PC-9 (cell line): Measurements from ENCODE around the gene ADGRV1. TPM values are rescaled to one million over a fixed set of nuclear protein-coding genes. Genes with fewer than 3 reads are reported as not detected.

Source experiments
- BruUV-seq: library from RNA; stranded (reverse); fragments of 400-500 nt; replicated peaks from 2 replicates; lab custom pipeline; 2021; lab: Mats Ljungman, UMichigan
- CTCF ChIA-PET: fragments of 300-600 bp; sonication (Branson Sonifier 250); formaldehyde crosslinking; loops from one replicate; lab custom pipeline; 2022; ENCODE audit warnings: antibody characterized with exemption; lab: Charles Lee
- POLR2A ChIA-PET: fragments of 300-600 bp; sonication (Branson Sonifier 250); formaldehyde crosslinking; loops from one replicate; lab custom pipeline; 2022; ENCODE audit warnings: antibody characterized with exemption; ENCODE audit not compliant: unreplicated experiment; lab: Charles Lee
- DNase-seq, 2 experiments: peaks; one replicate each; pipeline versions ENCODE4 v3.0.0 to v3.0.0-alpha.2; 2015 to 2022; ENCODE audit warnings: mixed read lengths in 1 of 2
- H2AFZ ChIP-seq: fragments of 200-600 bp; sonication (generic); 2 replicates; pipeline ENCODE4 v1.8.1; 2017; ENCODE audit warnings: antibody characterized with exemption
- H3F3A ChIP-seq: fragments of 200-600 bp; sonication (generic); 2 replicates; pipeline ENCODE4 v1.8.1; 2017; ENCODE audit warnings: antibody characterized with exemption, mild to moderate bottlenecking, low read depth; ENCODE audit not compliant: insufficient read depth
- H3K27ac ChIP-seq: fragments of 200-600 bp; sonication (generic); 2 replicates; pipeline ENCODE4 v1.6.1; 2016; ENCODE audit warnings: mixed run types
- H3K27me3 ChIP-seq: fragments of 200-600 bp; sonication (generic); 2 replicates; pipeline ENCODE4 v1.6.1; 2016; ENCODE audit warnings: low read depth, mixed run types; ENCODE audit not compliant: insufficient read depth
- H3K36me3 ChIP-seq: fragments of 200-600 bp; sonication (generic); 2 replicates; pipeline ENCODE4 v1.6.1; 2016; ENCODE audit warnings: low read depth, mixed run types
- H3K4me1 ChIP-seq: fragments of 200-600 bp; sonication (generic); replicated peaks from 2 replicates; pipeline ENCODE4 v1.6.1; 2016; ENCODE audit warnings: mixed run types; ENCODE audit not compliant: insufficient read depth
- H3K4me2 ChIP-seq: fragments of 200-600 bp; sonication (generic); 2 replicates; pipeline ENCODE4 v1.6.1; 2017; ENCODE audit warnings: mixed run types
- H3K4me3 ChIP-seq: fragments of 200-600 bp; sonication (generic); 2 replicates; pipeline ENCODE4 v1.6.1; 2016; ENCODE audit warnings: mixed run types
- H3K79me2 ChIP-seq: fragments of 200-600 bp; sonication (generic); 2 replicates; pipeline ENCODE4 v1.6.1; 2017; ENCODE audit warnings: low read depth, mixed run types
- H3K9me2 ChIP-seq: fragments of 200-600 bp; sonication (generic); 2 replicates; pipeline ENCODE4 v1.8.1; 2017; ENCODE audit warnings: mild to moderate bottlenecking; ENCODE audit not compliant: insufficient read depth
- H3K9me3 ChIP-seq: fragments of 200-600 bp; sonication (generic); 2 replicates; pipeline ENCODE4 v1.8.1; 2016; ENCODE audit warnings: low read depth; ENCODE audit not compliant: insufficient read depth
- H4K20me1 ChIP-seq: fragments of 200-600 bp; sonication (generic); 2 replicates; pipeline ENCODE4 v1.8.1; 2017; ENCODE audit not compliant: insufficient read depth
- CTCF ChIP-seq: fragments of 200-600 bp; sonication (generic); conservative IDR thresholded peaks from 2 replicates; pipeline ENCODE4 v1.6.1; 2017; ENCODE audit warnings: mixed run types, antibody characterized with exemption, mild to moderate bottlenecking, moderate library complexity
- EZH2 ChIP-seq: fragments of 200-600 bp; sonication (generic); IDR thresholded peaks from 2 replicates; pipeline ENCODE4 v1.8.0; 2017; ENCODE audit warnings: antibody characterized with exemption, low read depth
- intact Hi-C: fragments of 100-400 bp; cut with micrococcal nuclease; formaldehyde crosslinking; loops from one replicate; pipeline ENCODE4 v1.10.0; 2022; ENCODE audit not compliant: unreplicated experiment
- total RNA-seq: library from RNA; stranded (reverse); gene quantifications from 2 replicates; pipeline ENCODE4 v1.2.3, GENCODE V29; 2021

The ADGRV1 gene
- total RNA-seq, 1 experiment from 2014 or later, result 1.0 TPM

DNA sequence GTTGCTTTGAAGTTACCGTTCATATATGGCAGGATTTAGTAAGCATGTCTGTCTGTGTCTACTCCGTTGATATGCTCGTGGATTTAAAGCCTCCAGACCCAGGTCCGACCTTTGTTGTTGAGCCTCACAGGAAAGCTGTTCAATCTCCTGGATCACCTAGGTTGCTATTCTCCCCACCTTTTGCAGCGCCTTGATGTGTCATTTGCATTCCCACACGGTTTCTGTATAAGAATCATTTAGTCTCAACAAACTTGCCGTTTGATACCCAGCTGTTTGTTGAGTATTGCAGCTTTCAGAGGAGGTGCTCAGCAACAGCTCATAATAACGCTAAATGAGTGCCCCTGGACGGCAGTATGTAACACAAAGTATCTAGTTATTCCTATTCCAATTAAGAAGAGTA is 1.2 kb upstream of the ADGRV1 start:
- no TSS peak for BruUV-seq
- H3K9me3 ChIP-seq, result no peaks in the 10 kb centered on the region
- no peak for TF ChIP-seq EZH2
- TF ChIP-seq CTCF, result no peak
- H3K27me3 ChIP-seq, result peaks cover 55% of the 10 kb centered on the region
- H3K27ac ChIP-seq, result no peak overlapping the region
- intact Hi-C loops, result loop anchor here (2.0 kb wide), 1 partner anchor 29 kb away; the partner anchor contains the start of gene LYSMD3
- no peaks in the 10 kb centered on the region for H3K79me2 ChIP-seq
- peak overlapping the region; percentile 54; the same call in 1 of the 2 replicates for H3K4me3 ChIP-seq
- no peak for DNase-seq
- H4K20me1 ChIP-seq, result no peaks in the 10 kb centered on the region
- ChIA-PET CTCF (interaction anchor here (0.5 kb wide), 1 partner anchor 740 kb away, joined by 4 read pairs; no protein-coding TSS in a partner anchor), POLR2A (no interaction called here)
- H3K4me1 ChIP-seq, result 0 out of 2 replicates have a peak, but pooled peaks cover 4% of the 10 kb centered on the region
- H2AFZ ChIP-seq, result no peak overlapping the region
- H3K36me3 ChIP-seq, result no peaks in the 10 kb centered on the region
- H3K4me2 ChIP-seq, result peak overlapping the region; percentile 87; the same call in 1 of the 2 replicates
- no peaks in the 10 kb centered on the region for H3F3A ChIP-seq
- no peaks in the 10 kb centered on the region for H3K9me2 ChIP-seq

GRCh38 chr5:90557871-90558270 is 726 bp upstream of the ADGRV1 start:
- intact Hi-C loops, result loop anchor here (2.0 kb wide), 1 partner anchor 29 kb away; the partner anchor contains the start of gene LYSMD3
- H3K79me2 ChIP-seq, result no peaks in the 10 kb centered on the region
- H3K4me3 ChIP-seq, result peak overlapping the region; percentile 54
- TF ChIP-seq CTCF, result no peak
- TF ChIP-seq EZH2, result no peak
- POLR2A ChIA-PET, result no interaction called here
- H3K4me1 ChIP-seq, result 0 out of 2 replicates have a peak, but pooled peaks cover 4% of the 10 kb centered on the region
- no peaks in the 10 kb centered on the region for H3F3A ChIP-seq
- CTCF ChIA-PET, result no interaction called here
- H3K9me3 ChIP-seq, result no peaks in the 10 kb centered on the region
- peaks cover 50% of the 10 kb centered on the region for H3K27me3 ChIP-seq
- no peak overlapping the region for H3K27ac ChIP-seq
- no peaks in the 10 kb centered on the region for H3K9me2 ChIP-seq
- peak overlapping the region; percentile 87 for H3K4me2 ChIP-seq
- no peaks in the 10 kb centered on the region for H3K36me3 ChIP-seq
- peak overlapping the region; percentile 79 for H2AFZ ChIP-seq
- no peaks in the 10 kb centered on the region for H4K20me1 ChIP-seq
- no TSS peak for BruUV-seq
- no peak for DNase-seq

DNA sequence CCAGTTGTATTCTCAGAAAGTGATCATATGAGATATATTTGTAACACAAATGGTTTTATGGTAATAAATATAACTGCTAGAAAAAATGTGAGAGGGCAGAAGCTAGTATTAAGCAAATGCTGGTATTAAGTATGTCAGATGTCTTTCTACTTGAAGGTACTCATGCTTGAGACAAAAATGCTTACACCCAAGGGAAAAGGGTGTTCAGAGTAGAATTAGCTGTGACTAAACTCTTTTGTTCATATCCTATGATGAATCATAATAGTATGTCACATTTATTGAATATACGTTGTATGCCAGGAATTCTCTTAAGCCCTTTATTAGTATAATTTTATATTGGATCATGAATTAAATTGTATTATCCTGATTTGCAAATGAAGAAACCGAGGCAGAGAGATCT is 2.2 kb downstream of the ADGRV1 start:
- ChIA-PET POLR2A (no interaction called here), CTCF (no interaction called here)
- Histone ChIP-seq H2AFZ (no peak overlapping the region), H3F3A (no peaks in the 10 kb centered on the region), H3K27me3 (peaks cover 22% of the 10 kb centered on the region), H3K4me3 (no peak overlapping the region), H3K4me2 (no peak overlapping the region), H3K9me2 (no peaks in the 10 kb centered on the region), H3K9me3 (no peaks in the 10 kb centered on the region), H3K79me2 (no peaks in the 10 kb centered on the region), H3K36me3 (no peaks in the 10 kb centered on the region), H3K27ac (no peak overlapping the region), H4K20me1 (no peaks in the 10 kb centered on the region), H3K4me1 (0 out of 2 replicates have a peak, but pooled peaks cover 4% of the 10 kb centered on the region)
- no peak for DNase-seq
- intact Hi-C loops, result no loop called here
- TF ChIP-seq EZH2 (no peak), CTCF (no peak)
- BruUV-seq, result no TSS peak
